ENCODE results near the gene PDZRN4. TPM values are rescaled to one million over a fixed set of nuclear protein-coding genes. Genes with fewer than 3 reads are reported as not detected.

PDZRN4 gene
- polyA plus RNA-seq, 1 donor from 2014 or later, result 46.7 TPM

DNA sequence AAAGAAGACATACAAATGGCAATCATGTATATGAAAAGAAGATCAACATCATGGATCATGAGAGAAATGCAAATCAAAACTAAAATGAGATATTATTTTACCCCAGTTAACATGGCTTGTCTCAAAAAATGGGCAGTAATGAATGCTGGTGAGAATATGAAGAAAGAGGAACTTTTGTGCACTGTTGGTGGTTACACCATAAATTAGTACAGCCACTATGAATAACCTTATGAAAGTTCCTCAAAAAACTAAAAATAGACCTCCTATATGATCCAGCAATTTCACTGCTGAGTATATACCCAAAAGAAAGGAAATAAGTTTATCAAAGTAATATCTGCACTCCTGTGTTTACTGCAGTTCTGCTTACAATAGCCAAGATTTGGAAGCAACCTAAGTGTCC is 151.7 kb downstream of the PDZRN4 start:
- Histone ChIP-seq H3K4me3 (ENCODE audit: low read length) (no peak overlapping the region), H4K20me1 (ENCODE audit: insufficient read depth) (no peaks in the 10 kb centered on the region), H3K27me3 (ENCODE audit: insufficient read depth, low read depth, low read length) (no peaks in the 10 kb centered on the region), H3K9me3 (ENCODE audit: low read length) (no peaks in the 10 kb centered on the region), H3K36me3 (ENCODE audit: insufficient read depth, low read length) (no peaks in the 10 kb centered on the region), H3K9me2 (ENCODE audit: insufficient read depth, low read length) (no peaks in the 10 kb centered on the region), H3F3A (ENCODE audit: insufficient read depth, low read length, poor library complexity, severe bottlenecking) (no peaks in the 10 kb centered on the region), H2AFZ (ENCODE audit: low read depth, low read length) (no peak overlapping the region), H3K27ac (ENCODE audit: low read length) (no peak overlapping the region), H3K79me2 (replicated peaks; ENCODE audit: insufficient read depth, low read length) (no peaks in the 10 kb centered on the region), H3K9ac (ENCODE audit: low read length) (no peak overlapping the region), H3K4me2 (ENCODE audit: low read length) (no peak overlapping the region)
- TF ChIP-seq, protein P1, sequence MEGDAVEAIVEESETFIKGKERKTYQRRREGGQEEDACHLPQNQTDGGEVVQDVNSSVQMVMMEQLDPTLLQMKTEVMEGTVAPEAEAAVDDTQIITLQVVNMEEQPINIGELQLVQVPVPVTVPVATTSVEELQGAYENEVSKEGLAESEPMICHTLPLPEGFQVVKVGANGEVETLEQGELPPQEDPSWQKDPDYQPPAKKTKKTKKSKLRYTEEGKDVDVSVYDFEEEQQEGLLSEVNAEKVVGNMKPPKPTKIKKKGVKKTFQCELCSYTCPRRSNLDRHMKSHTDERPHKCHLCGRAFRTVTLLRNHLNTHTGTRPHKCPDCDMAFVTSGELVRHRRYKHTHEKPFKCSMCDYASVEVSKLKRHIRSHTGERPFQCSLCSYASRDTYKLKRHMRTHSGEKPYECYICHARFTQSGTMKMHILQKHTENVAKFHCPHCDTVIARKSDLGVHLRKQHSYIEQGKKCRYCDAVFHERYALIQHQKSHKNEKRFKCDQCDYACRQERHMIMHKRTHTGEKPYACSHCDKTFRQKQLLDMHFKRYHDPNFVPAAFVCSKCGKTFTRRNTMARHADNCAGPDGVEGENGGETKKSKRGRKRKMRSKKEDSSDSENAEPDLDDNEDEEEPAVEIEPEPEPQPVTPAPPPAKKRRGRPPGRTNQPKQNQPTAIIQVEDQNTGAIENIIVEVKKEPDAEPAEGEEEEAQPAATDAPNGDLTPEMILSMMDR (IDR thresholded peaks at IDR 0.05; ENCODE audit: poor library complexity, severe bottlenecking), result no peak
- TF ChIP-seq REST (IDR thresholded peaks at IDR 0.05; ENCODE audit: borderline replicate concordance), result no peak
- TF ChIP-seq SMC3 (conservative IDR thresholded peaks at IDR 0.05; ENCODE audit: poor library complexity), result no peak
- TF ChIP-seq RAD21 (conservative IDR thresholded peaks at IDR 0.05), result no peak
- no peak for TF ChIP-seq EZH2 (IDR thresholded peaks at IDR 0.05; ENCODE audit: borderline replicate concordance, insufficient read depth, low read length, poor library complexity, severe bottlenecking)
- no peak for TF ChIP-seq POLR2AphosphoS5 (IDR thresholded peaks at IDR 0.05)

- peak overlapping the region; percentile 18 for H3K4me3 ChIP-seq (ENCODE audit: low read length)
- H3K36me3 ChIP-seq (ENCODE audit: insufficient read depth, low read length), result no peaks in the 10 kb centered on the region
- H3K4me2 ChIP-seq (ENCODE audit: low read length), result no peak overlapping the region
These were observed 156.8 kb downstream of the PDZRN4 start for GRCh38 chr12:41344776-41345470.

More at GRCh38 chr12:41344776-41345470, 156.8 kb downstream of the PDZRN4 start:
- Histone ChIP-seq H3K79me2 (replicated peaks; ENCODE audit: insufficient read depth, low read length) (no peaks in the 10 kb centered on the region), H3K9me2 (ENCODE audit: insufficient read depth, low read length) (no peaks in the 10 kb centered on the region), H3K9me3 (ENCODE audit: low read length) (no peaks in the 10 kb centered on the region), H3F3A (ENCODE audit: insufficient read depth, low read length, poor library complexity, severe bottlenecking) (peaks cover 2% of the 10 kb centered on the region), H3K9ac (ENCODE audit: low read length) (peak overlapping the region; percentile 2), H4K20me1 (ENCODE audit: insufficient read depth) (no peaks in the 10 kb centered on the region), H3K27ac (ENCODE audit: low read length) (peak overlapping the region; percentile 57), H2AFZ (ENCODE audit: low read depth, low read length) (peak overlapping the region; percentile 7), H3K27me3 (ENCODE audit: insufficient read depth, low read depth, low read length) (no peaks in the 10 kb centered on the region)
- TF ChIP-seq RAD21 (conservative IDR thresholded peaks at IDR 0.05), result no peak
- no peak for TF ChIP-seq TAF1 (IDR thresholded peaks at IDR 0.05; ENCODE audit: low read depth)
- no peak for TF ChIP-seq SMC3 (conservative IDR thresholded peaks at IDR 0.05; ENCODE audit: poor library complexity)
- no peak for TF ChIP-seq EP300 (conservative IDR thresholded peaks at IDR 0.05; ENCODE audit: poor library complexity, severe bottlenecking)
- no peak for TF ChIP-seq MXI1 (conservative IDR thresholded peaks at IDR 0.05; ENCODE audit: poor library complexity, severe bottlenecking)
- TF ChIP-seq REST (IDR thresholded peaks at IDR 0.05; ENCODE audit: borderline replicate concordance), result no peak
- TF ChIP-seq EZH2 (IDR thresholded peaks at IDR 0.05; ENCODE audit: borderline replicate concordance, insufficient read depth, low read length, poor library complexity, severe bottlenecking), result no peak
- no peak for TF ChIP-seq POLR2AphosphoS5 (IDR thresholded peaks at IDR 0.05)
- TF ChIP-seq, protein P1 (IDR thresholded peaks at IDR 0.05; ENCODE audit: poor library complexity, severe bottlenecking), result no peak
